A549 (cell line): Measurements from ENCODE around the gene TPSG1.
"Not testable (repeated sequence)": the region's sequence is repeated elsewhere in the genome, so short reads cannot be mapped to it uniquely, and the experiment has no call there.

Experiments used
- RAD21 ChIP-seq, 2 experiments: fragments of >200 bp in 1 of 2; sonication (Bioruptor Twin) in 1 of 2; formaldehyde crosslinking in 1 of 2; IDR thresholded peaks in 1 of 2; conservative IDR thresholded peaks in 1 of 2; 2 replicates in 1 of 2; 3 replicates in 1 of 2; pipeline ENCODE4 v1.6.1; 2012 to 2018; ENCODE audit warnings: inconsistent platforms in 1 of 2
- TF ChIP-seq, protein P1 (sequence below): fragments of >200 bp; sonication (Bioruptor Twin); formaldehyde crosslinking; IDR thresholded peaks from 3 replicates; pipeline ENCODE4 v1.5.1; 2016

DNA sequence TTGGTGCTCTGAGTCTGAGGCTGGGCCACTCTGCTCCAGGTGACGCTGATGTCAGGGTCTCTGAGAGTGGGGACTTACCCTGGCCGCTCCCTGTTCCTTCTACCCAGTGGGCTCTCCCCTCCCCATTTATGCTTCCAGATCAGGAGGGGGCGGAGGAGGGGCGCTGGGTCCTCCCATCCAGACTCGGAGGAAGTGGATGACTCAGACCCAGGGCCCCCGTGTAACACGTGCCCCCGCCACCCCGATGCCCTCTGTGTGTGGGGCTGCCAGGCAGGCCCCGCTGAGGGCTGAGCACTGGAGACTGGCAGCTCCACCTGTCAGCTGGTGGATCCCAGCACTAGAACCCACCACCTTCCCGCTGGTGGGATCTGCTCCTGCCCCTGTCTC, 5.0 kb upstream of the TPSG1 start, which contains the start of gene TPSB2:
- TF ChIP-seq RAD21 (conservative IDR thresholded peaks at IDR 0.05 in 1 of 2, IDR thresholded peaks at IDR 0.05 in 1 of 2): not testable (repeated sequence)
- TF ChIP-seq, protein P1, sequence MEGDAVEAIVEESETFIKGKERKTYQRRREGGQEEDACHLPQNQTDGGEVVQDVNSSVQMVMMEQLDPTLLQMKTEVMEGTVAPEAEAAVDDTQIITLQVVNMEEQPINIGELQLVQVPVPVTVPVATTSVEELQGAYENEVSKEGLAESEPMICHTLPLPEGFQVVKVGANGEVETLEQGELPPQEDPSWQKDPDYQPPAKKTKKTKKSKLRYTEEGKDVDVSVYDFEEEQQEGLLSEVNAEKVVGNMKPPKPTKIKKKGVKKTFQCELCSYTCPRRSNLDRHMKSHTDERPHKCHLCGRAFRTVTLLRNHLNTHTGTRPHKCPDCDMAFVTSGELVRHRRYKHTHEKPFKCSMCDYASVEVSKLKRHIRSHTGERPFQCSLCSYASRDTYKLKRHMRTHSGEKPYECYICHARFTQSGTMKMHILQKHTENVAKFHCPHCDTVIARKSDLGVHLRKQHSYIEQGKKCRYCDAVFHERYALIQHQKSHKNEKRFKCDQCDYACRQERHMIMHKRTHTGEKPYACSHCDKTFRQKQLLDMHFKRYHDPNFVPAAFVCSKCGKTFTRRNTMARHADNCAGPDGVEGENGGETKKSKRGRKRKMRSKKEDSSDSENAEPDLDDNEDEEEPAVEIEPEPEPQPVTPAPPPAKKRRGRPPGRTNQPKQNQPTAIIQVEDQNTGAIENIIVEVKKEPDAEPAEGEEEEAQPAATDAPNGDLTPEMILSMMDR: not testable (repeated sequence)
